ELF-1 (cell line): Measurements from ENCODE around the gene RASA4B.
"Not testable (repeated sequence)": the region's sequence is repeated elsewhere in the genome, so short reads cannot be mapped to it uniquely, and the experiment has no call there.

Source experiments
- DNase-seq: peaks from one replicate; pipeline ENCODE4 v3.0.0-alpha.2; 2016; ENCODE audit warnings: low read depth, low spot score

RASA4B gene

DNA sequence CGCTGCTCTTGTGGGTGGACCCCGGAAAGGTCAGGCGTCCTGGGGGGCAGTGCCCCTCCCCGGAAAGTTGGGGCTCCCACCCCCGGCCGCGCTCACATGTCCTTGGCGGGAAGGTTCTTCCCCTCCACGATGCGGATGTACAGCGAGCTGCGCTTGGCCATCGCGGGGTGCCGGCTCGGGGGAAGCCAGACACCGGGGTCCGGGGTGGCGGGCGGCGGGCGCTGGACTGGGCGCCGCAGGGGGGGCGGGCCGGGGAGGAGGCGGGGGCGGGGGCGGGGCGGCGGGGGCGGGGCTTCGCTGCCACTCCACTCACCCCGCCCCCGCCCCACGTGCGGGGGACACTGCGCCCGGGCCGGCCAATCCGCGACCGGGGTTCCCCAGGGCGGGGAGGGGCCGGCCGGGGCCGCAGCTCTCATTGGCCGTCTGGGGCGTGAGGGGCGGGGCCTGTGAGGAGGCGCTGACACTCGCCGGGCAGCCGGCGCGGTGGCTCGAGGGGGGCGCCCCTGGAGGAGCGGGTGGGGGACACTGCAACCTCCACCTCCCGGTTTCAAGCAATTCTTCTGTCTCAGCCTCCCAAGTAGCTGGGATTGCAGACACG lies at the start of gene RASA4B:
RASA4B (minus strand) TSS at position 228 of the 598 bp plus-strand sequence; CDS start at position 161, 67 bp downstream.
- not testable (repeated sequence) for DNase-seq

DNA sequence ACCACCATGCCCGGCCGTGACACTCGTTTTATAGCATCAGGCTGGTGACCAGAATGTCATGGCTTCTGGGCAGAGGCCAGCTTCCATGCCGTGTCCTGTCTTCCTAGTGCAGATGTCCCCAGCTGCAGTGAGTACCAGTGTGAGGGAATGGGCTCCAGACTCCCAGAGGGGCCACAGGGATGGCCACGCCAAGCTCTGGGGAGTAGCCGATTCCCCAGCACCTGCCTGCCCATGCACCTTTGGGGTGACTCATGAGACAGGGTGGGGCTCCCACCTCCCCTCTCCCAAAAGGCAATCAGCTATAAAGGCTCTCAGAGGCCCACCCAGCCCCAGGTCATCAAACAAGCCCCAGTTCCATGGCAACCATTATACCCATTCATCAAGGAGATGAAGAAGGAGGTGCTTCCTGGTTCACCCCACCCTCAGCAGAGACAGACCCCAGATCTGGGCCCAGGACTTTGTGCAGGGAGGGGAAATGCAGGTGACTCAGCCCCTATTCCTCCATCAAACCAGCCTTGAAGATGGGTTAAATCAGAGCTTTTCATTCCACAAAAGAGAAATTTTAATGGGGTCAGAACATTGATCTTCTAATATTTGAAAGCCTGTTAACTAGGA lies 33.3 kb upstream of the RASA4B start, which contains the start of gene SPDYE2:
SPDYE2 (plus strand) TSS at position 419 of the 615 bp plus-strand sequence. CDS start 2,030 bp downstream, outside the sequence.
- not testable (repeated sequence) for DNase-seq

DNA sequence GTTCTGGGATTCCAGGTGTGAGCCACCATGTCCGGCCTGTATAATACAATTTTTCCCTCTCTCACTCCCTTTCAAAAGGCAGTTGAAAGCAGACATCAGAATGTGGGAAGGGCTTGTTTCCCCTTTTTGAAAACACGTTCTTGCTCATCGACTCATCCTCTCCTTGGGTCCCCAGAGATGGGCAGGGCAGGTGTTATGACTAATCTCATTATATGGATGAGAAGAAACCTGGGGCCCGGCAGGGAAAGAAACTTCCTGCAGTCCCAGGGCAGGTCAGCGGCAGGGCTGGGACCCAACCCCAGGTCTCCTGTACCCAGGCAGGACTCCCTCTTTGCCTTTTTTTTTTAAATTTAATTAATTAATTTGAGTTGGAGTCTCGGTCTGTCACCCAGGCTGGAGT lies 28.8 kb upstream of the RASA4B start:
- not testable (repeated sequence) for DNase-seq

- not testable (repeated sequence) for DNase-seq
Measured at GRCh38 chr7:102545288-102545687, 27.7 kb upstream of the RASA4B start.

DNA sequence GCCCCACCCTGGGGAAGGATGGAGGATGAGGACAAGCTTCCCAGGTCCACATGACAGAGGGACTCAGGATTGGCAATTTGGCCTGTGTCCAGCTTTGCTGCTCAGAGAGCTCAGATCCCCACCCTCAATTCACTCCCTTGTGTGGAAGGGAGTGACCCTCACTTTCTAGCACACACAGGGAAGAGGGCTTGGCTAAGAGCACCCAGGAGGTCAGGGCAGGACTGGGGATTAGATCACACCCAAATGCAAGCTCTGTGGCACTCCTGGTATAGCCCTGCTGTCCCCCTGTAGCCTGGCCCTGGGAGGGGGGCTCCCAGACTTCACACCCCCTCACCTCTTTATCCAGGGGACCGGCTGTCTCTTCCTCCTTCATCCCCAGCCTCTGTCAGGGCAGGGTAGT lies 26.8 kb upstream of the RASA4B start:
- DNase-seq, result not testable (repeated sequence)

DNA sequence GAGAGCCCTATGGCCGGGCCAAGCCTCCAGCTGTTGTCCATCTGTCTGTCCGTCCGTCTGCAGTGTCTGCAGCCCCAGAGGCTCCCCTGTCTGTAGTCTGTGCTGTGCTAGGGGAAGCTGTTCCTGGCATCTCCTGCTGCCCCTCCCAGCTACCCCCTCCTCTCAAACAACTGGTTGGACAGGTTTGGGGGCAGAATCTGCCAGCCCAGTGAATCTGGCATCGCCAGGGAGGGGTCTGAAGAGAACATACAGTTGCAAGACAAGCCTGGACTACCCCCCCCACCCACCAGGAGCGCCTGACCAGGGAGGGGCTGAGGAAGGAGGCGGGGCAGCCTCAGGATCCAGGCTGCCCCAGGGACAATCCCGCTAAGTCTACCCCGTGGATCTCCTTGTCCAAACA lies 26.0 kb upstream of the RASA4B start, which contains the start of gene UPK3BL2:
UPK3BL2 (minus strand) TSS at position 101 of the 400 bp plus-strand sequence; CDS start at position 41, 60 bp downstream.
- not testable (repeated sequence) for DNase-seq

DNA sequence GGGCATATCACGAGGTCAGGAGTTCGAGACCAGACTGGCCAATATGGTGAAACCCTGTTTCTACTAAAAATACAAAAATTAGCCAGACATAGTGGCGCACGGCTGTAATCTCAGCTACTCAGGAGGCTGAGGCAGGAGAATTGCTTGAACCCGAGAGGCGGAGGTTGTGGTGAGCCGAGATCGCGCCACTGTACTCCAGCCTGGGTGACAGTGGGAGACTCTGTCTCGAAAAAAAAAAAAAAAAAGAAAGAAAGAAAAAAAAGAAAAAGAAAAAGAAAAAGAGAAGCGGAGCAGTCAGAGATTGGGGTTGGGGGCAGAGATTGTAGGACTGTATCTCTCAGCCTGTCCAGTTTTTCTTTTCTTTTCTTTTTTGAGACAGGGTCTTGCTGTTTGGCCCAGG lies 25.2 kb upstream of the RASA4B start:
- not testable (repeated sequence) for DNase-seq

- not testable (repeated sequence) for DNase-seq
Measured at GRCh38 chr7:102542083-102542482, 24.5 kb upstream of the RASA4B start.

- not testable (repeated sequence) for DNase-seq
Measured at GRCh38 chr7:102540604-102541003, 23.0 kb upstream of the RASA4B start.

DNA sequence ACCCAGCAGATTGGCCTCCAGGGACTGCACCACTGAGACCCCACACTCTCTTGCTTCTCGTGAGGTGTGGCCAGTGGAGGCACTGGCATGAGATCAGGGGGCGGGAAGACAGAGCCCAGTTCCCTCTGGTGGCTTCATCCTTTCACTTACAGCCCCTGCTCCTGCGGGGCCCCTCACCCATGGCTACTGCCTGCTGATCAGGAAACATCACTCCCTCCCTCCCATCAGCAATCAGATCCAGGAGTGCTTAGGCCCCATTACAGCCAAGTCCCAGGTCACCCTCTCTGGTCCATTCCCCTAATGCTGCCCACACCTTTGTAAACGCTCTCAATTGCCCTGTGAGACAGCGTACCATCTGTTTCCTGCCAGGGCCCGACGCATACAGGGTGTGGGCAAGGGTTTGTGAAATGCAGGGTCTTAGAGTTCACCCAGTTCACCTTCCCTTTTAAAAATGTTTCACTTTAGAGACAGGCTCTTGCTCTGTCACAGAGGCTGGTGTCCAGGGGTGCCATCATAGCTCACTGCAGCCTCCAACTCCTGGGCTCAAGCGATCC lies 17.6 kb upstream of the RASA4B start:
- DNase-seq, result peak; percentile 0

DNA sequence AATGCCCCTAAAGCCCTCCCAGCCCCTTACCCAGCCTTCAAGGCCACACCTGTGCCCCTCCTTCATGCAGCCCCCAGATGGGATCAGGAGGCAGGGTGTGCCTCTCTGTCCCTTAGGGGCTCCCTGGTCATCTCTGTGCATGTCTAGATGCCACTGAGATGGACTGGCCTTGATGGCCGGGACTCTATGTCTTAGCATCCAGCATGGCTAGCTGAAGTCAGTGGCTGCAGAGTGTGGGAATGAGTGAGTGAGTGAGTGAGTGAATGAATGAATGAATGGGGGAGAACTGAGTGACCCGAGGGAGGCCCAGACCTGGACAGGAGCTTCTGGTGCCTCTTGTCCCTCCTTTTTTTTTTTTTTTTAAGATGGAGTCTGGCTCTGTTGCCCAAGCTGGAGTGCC lies 14.6 kb upstream of the RASA4B start:
- DNase-seq, result not testable (repeated sequence)

DNA sequence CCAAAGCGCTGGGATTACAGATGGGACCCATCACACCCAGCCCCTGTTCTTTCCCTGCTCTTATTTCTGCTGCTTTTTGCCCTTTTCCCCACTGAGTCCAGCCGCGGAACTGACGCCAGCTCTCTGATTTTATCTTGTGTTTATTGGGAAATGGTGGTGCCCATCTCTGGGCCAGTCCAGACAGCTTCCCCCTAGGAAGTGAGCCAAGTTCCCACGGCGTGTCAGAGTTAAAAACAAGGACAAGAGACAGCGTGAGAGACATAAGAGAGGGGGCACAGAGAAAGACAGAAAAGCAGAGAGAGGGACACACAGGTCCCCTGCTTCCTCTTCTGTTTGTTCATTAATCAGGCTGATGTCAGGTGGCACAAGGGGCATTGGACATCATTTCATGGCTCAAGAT lies 14.0 kb upstream of the RASA4B start:
- DNase-seq, result not testable (repeated sequence)

DNA sequence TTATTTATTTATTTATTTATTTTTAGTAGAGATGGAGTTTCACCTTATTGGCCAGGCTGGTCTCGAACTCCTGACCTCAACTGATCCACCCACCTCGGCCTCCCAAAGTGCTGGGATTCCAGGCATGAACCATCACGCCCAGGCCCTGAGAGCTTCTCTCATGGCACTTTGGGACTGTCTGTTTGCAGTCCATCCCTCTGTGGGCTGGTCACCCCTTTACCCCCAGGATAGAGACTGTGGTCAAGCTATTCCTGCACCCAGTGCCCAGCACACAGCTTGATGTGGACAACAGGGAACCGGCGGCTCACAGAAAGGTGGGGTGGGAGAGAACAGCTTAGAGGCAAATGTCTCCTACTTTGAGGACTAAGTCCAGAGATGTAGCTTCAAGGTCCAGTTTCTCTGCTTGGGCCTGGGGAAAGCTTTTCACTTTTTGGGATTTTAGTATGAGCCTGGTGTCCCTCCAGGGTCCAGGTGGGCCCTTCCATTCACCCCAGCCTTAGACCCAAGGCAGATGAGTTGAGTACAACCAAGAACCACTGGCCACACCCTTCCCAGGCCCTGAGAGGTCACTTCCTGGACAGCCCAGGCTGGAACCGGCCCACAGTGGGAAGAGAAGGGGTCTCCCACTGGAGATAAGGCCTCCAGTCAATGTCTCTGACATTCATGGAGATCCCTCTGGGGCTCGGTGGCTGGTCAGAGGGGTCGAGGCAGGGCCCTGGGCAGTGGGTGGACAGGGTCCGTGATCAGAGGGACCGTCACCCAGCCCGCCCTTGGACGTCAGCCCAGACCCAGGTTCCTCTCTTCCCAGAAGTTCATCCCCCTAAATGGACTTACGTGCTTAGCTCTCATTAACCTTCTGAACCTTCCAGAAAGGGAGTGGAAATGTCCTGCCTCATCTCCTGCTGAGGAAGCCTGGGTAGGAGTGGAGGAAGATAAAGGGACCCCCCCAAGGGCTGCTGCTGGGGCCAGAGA lies 10.5 kb upstream of the RASA4B start:
- not testable (repeated sequence) for DNase-seq

- DNase-seq, result not testable (repeated sequence)
Measured at GRCh38 chr7:102527182-102527581, 9.6 kb upstream of the RASA4B start.

DNA sequence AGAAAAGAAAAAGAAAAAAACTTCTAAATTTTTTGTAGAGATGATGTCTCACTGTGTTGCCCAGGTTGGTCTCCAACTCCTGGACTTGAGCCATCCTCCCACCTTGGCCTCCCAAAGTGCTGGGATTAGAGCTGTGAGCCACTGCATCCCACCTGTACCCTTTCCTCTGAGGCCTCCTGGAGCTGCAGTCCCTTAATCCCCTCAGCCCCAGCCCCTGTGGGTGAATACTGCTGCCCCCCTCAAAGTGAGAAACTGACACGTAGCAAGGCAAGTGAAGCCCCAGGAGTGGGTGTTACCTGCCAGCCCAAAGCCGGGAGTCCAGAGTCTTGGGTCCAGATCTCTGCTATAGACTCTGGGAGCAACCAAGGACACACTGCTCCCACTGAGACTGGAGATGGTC lies 7.2 kb upstream of the RASA4B start:
- not testable (repeated sequence) for DNase-seq

- not testable (repeated sequence) for DNase-seq
Measured at GRCh38 chr7:102520797-102521196, 3.2 kb upstream of the RASA4B start.

DNA sequence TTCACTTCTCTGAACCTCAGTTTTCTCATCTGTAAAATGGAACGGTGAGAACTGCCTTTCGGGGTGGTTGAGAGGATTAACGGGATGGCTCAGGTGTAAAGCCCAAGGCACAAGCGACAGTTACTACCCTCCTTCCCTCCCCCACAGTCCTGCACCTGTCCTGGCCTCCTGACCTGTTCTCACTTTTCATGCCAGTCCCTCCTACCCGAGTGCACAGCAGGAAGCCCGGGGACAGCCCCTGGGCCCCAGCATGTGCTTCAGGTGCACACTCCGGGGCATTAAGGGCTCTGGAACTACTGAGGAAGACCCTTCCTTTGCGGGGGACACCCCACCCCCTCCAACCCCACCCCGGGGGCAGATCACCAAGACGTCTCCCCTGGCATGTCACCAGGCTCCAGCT lies 626 bp downstream of the RASA4B start:
- not testable (repeated sequence) for DNase-seq

GRCh38 chr7:102515889-102516288 lies 1.7 kb downstream of the RASA4B start:
- not testable (repeated sequence) for DNase-seq

GRCh38 chr7:102514881-102515721 lies 2.5 kb downstream of the RASA4B start:
- DNase-seq, result not testable (repeated sequence)

GRCh38 chr7:102512642-102513221 lies 4.8 kb downstream of the RASA4B start:
- not testable (repeated sequence) for DNase-seq
